ENCODE data around the gene TTLL6. TPM values are rescaled to one million over a fixed set of nuclear protein-coding genes. Genes with fewer than 3 reads are reported as not detected.

TTLL6 gene
- total RNA-seq, 4 donors from 2014 or later, result under 0.01 to 1.1 (median 0.29) TPM; not detected in 1

- 97% methylated on average over 4 of the region's 4 CpGs for whole genome bisulfite sequencing
- Histone ChIP-seq H3K27ac (replicated peaks in 1 of 4) (no peak overlapping the region), H3K4me3 (no peak overlapping the region), H3K27me3 (peaks cover 0 to 63% (median 0%) of the 10 kb centered on the region in 4 donors), H3K4me1 (no peaks in the 10 kb centered on the region), H3K36me3 (no peaks in the 10 kb centered on the region), H3K9me3 (no peaks in the 10 kb centered on the region)
- intact Hi-C loops (cut with DNase I), result no loop called here
- no peak for DNase-seq (ENCODE audit: extremely low spot score)
- TF ChIP-seq POLR2AphosphoS5 (IDR thresholded peaks at IDR 0.05) (no peak), CTCF (IDR thresholded peaks at IDR 0.05) (no peak), POLR2A (IDR thresholded peaks at IDR 0.05; ENCODE audit: low read depth) (no peak)
Observed at GRCh38 chr17:48767263-48767774, 49.7 kb downstream of the TTLL6 start.

- Histone ChIP-seq H3K36me3 (no peaks in the 10 kb centered on the region), H3K4me3 (no peak overlapping the region), H3K27ac (replicated peaks in 1 of 4) (no peak overlapping the region), H3K4me1 (no peaks in the 10 kb centered on the region), H3K27me3 (peaks cover 0 to 87% (median 7%) of the 10 kb centered on the region in 4 donors), H3K9me3 (no peaks in the 10 kb centered on the region)
- 81% methylated on average over 6 of the region's 6 CpGs for WGBS
- no peak for TF ChIP-seq CTCF (IDR thresholded peaks at IDR 0.05)
- no peak for TF ChIP-seq POLR2A (IDR thresholded peaks at IDR 0.05; ENCODE audit: low read depth)
- TF ChIP-seq EP300 (IDR thresholded peaks at IDR 0.05), result no peak
- no peak for TF ChIP-seq POLR2AphosphoS5 (IDR thresholded peaks at IDR 0.05)
- no peak for DNase-seq (ENCODE audit: extremely low spot score)
- intact Hi-C loops (cut with DNase I), result no loop called here
Observed at GRCh38 chr17:48761114-48761513, 55.9 kb downstream of the TTLL6 start.

- H3K9me3 ChIP-seq, result no peaks in the 10 kb centered on the region
- DNase-seq (ENCODE audit: extremely low spot score), result no peak
- peaks cover 0 to 94% (median 13%) of the 10 kb centered on the region in 4 donors for H3K27me3 ChIP-seq
- WGBS, result 52% methylated on average over 4 of the region's 4 CpGs
- peaks cover 0 to 1% (median 0%) of the 10 kb centered on the region in 4 donors for H3K4me1 ChIP-seq
- H3K4me3 ChIP-seq, result no peak overlapping the region
- no peak overlapping the region for H3K27ac ChIP-seq (replicated peaks in 1 of 4)
- intact Hi-C loops (cut with DNase I), result no loop called here
- TF ChIP-seq POLR2AphosphoS5 (IDR thresholded peaks at IDR 0.05), result no peak
- TF ChIP-seq CTCF (IDR thresholded peaks at IDR 0.05), result no peak
- TF ChIP-seq EP300 (IDR thresholded peaks at IDR 0.05), result no peak
- no peak for TF ChIP-seq POLR2A (IDR thresholded peaks at IDR 0.05; ENCODE audit: low read depth)
- no peaks in the 10 kb centered on the region for H3K36me3 ChIP-seq
Observed at GRCh38 chr17:48760411-48760810, 56.6 kb downstream of the TTLL6 start.

GRCh38 chr17:48759288-48759687 is 57.7 kb downstream of the TTLL6 start:
- intact Hi-C loops (cut with DNase I), result no loop called here
- no peak for TF ChIP-seq CTCF (IDR thresholded peaks at IDR 0.05)
- TF ChIP-seq POLR2AphosphoS5 (IDR thresholded peaks at IDR 0.05), result no peak
- TF ChIP-seq EP300 (IDR thresholded peaks at IDR 0.05), result no peak
- TF ChIP-seq POLR2A (IDR thresholded peaks at IDR 0.05; ENCODE audit: low read depth), result no peak
- DNase-seq (ENCODE audit: extremely low spot score), result no peak
- H3K27me3 ChIP-seq, result peaks cover 0 to 99% (median 24%) of the 10 kb centered on the region in 4 donors
- H3K36me3 ChIP-seq, result no peaks in the 10 kb centered on the region
- no peaks in the 10 kb centered on the region for H3K9me3 ChIP-seq
- H3K27ac ChIP-seq (replicated peaks in 1 of 4), result no peak overlapping the region
- H3K4me3 ChIP-seq, result no peak overlapping the region
- H3K4me1 ChIP-seq, result peaks cover 9 to 12% (median 10%) of the 10 kb centered on the region in 4 donors

GRCh38 chr17:48757524-48757961 is 59.5 kb downstream of the TTLL6 start:
- Histone ChIP-seq H3K4me1 (peaks cover 11 to 29% (median 22%) of the 10 kb centered on the region in 4 donors), H3K4me3 (no peak overlapping the region), H3K27ac (replicated peaks in 1 of 4) (no peak overlapping the region), H3K27me3 (peaks cover 0 to 100% (median 41%) of the 10 kb centered on the region in 4 donors), H3K9me3 (no peaks in the 10 kb centered on the region), H3K36me3 (no peaks in the 10 kb centered on the region)
- 39% methylated on average over 2 of the region's 2 CpGs for WGBS
- intact Hi-C loops (cut with DNase I), result no loop called here
- TF ChIP-seq POLR2AphosphoS5 (IDR thresholded peaks at IDR 0.05) (no peak), POLR2A (IDR thresholded peaks at IDR 0.05; ENCODE audit: low read depth) (no peak), EP300 (IDR thresholded peaks at IDR 0.05) (no peak), CTCF (IDR thresholded peaks at IDR 0.05) (no peak)
- no peak for DNase-seq (ENCODE audit: extremely low spot score)

Data from esophagus muscularis mucosa (tissue), 4 donors.